Ishikawa (cell line): Measurements from ENCODE around the gene TMEM183A.

Experiments used
- EP300 ChIP-seq: IDR thresholded peaks from 2 replicates; pipeline ENCODE4 v1.6.1; 2012; ENCODE audit warnings: borderline replicate concordance
- RAD21 ChIP-seq: IDR thresholded peaks from 2 replicates; pipeline ENCODE4 v1.6.1; 2012; ENCODE audit warnings: low read depth
- TAF1 ChIP-seq: IDR thresholded peaks from 2 replicates; pipeline ENCODE4 v1.6.1; 2012; ENCODE audit warnings: low read depth, mild to moderate bottlenecking
- YY1 ChIP-seq: IDR thresholded peaks from 2 replicates; pipeline ENCODE4 v1.6.1; 2012; ENCODE audit warnings: low read depth
- TF ChIP-seq, protein P1 (sequence below): IDR thresholded peaks from 2 replicates; pipeline ENCODE4 v1.6.1; 2012; ENCODE audit warnings: low read depth, mild to moderate bottlenecking

DNA sequence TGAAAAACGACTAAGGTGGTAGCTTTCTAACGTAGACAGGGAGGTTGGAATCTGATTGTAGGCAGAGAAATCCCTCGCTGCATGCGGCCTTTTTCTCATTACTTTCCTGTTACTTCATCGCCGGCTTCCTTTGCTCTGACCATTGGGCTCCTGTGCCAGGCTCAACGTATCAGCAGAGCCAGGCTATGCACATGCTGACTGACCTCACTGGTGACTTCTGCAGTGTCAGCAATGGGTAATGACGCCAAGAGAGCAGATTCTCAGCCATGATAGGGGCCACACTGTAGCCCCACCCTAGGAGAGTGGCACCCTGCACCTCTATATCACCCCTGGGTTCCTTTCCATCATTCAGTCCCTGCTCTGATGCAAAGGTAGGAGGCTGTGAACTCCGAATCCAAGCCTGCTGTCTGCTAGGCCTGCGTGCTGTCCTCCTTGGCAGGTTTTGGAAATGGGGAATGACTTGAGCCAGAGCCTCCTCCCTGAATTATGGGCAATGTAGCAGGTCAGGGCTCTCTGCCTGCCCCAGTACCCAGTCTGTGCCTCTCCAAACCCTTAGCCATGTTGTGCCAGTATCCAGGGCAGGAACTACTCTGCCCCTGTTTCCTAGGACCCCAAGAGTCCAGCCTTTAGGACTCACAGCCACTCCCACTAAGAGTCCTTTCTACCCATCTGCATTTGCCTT is 30.5 kb downstream of the TMEM183A start:
- TF ChIP-seq EP300 (no peak), TAF1 (no peak), YY1 (no peak), RAD21 (no peak)
- TF ChIP-seq, protein P1, sequence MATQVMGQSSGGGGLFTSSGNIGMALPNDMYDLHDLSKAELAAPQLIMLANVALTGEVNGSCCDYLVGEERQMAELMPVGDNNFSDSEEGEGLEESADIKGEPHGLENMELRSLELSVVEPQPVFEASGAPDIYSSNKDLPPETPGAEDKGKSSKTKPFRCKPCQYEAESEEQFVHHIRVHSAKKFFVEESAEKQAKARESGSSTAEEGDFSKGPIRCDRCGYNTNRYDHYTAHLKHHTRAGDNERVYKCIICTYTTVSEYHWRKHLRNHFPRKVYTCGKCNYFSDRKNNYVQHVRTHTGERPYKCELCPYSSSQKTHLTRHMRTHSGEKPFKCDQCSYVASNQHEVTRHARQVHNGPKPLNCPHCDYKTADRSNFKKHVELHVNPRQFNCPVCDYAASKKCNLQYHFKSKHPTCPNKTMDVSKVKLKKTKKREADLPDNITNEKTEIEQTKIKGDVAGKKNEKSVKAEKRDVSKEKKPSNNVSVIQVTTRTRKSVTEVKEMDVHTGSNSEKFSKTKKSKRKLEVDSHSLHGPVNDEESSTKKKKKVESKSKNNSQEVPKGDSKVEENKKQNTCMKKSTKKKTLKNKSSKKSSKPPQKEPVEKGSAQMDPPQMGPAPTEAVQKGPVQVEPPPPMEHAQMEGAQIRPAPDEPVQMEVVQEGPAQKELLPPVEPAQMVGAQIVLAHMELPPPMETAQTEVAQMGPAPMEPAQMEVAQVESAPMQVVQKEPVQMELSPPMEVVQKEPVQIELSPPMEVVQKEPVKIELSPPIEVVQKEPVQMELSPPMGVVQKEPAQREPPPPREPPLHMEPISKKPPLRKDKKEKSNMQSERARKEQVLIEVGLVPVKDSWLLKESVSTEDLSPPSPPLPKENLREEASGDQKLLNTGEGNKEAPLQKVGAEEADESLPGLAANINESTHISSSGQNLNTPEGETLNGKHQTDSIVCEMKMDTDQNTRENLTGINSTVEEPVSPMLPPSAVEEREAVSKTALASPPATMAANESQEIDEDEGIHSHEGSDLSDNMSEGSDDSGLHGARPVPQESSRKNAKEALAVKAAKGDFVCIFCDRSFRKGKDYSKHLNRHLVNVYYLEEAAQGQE: no peak
